Stimulated activated CD8-positive, alpha-beta memory T cell treated with anti-CD3 and anti-CD28 coated beads, Interleukin-7, amount 100 ng/mL, for 48 hours (primary cell): ENCODE results near the gene MZB1.

ENCODE experiments used
- DNase-seq, 2 donors: peaks; one replicate each; pipeline ENCODE4 v3.0.0-alpha.2; 2020; ENCODE audit warnings: low read depth in 1 of 2; ENCODE audit errors: extremely low read depth in 1 of 2

MZB1 gene, protein sequence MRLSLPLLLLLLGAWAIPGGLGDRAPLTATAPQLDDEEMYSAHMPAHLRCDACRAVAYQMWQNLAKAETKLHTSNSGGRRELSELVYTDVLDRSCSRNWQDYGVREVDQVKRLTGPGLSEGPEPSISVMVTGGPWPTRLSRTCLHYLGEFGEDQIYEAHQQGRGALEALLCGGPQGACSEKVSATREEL

DNA sequence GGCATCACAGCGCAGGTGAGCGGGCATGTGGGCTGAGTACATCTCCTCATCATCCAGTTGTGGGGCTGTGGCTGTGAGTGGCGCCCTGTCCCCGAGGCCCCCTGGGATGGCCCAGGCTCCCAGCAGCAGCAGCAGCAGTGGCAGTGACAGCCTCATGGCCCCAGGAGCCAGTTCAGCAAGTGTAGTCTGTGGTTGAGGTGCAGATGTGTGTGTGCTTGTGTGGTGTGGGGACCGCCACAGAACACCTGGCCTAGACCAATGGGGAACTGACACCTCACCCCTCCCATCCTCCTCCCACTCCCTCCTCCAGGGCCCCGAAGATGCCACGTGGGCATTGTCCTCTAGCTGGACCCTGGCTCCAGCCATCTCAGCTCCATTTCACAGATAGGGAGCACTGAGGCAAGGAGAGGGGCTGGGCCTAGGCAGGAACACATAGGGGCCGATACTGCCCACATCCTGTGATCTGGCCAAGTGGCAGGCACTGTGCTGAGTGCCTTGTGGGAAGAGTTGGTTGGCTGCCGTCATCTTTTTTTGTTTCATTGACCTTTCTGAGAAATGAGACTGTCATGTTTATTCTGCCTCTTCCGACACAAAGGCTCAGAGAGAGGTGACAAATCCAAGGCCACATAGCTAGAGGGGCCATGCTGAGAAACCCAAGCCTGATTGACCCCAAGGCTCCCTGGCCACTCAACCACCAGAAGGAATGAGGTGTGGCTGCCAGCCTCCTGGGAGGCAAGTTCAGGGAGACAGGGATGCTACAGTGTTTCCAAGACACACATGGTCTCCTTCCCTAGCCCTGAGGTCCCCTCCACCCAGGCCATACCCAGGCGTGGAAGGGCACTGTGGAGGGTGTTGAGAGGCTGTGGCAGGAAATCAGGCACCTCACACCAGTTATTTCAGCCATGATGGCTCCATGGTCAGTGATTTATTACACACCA is at the start of gene MZB1:
Gene MZB1, minus strand, starts transcription at position 213 of the 938 bp plus-strand sequence. Its CDS starts 57 bp downstream, at position 156.
- peak; percentile 63 to 81 for DNase-seq

DNA sequence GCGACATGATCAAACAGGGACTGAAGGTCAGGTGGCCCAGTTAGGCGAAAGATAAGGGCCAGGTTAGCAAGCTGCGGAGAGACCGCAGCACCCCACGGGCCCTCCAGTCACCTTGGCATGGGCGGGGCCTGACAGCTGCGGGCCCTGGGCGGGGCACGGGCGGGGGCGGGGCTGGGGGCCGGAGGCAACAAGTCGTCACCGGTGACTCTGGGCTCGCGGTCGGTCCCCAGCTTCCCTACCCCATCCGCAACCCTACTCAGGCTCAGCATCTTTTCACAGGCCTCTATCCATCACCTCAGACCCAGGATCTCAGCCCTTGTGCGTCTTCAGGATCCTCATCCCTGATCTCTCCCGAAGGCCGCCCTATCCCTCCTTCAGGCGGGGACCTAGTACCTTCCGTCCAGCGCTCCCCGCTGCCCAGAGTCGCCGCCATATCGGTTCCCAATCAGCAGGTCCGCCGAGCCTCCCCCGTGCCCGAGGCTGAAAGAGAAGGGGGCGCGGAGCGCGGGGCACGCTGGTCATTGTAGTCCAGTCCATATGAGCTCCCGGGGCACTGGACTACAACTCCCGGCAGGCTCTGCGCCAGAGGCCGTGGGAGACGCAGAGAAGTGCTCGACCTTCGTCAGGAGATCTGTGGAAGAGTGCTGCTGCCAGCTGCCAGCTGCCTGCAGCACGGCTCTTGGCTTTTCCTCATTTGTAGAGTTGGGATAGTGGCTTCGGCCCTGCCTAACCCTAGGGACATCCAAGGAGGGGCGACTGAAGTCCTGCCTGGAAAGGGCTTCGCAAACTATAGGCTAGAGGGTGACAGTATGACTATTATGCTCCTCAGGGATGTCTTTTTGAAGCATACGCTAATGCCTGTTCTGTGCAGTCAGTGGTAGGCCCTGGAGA is 49.5 kb upstream of the MZB1 start, which contains the start of gene DNAJC18:
Gene DNAJC18, minus strand, starts transcription at position 513 of the 891 bp plus-strand sequence. Its CDS starts 80 bp downstream, at position 433.
- DNase-seq, result peak; percentile 74 to 94

DNA sequence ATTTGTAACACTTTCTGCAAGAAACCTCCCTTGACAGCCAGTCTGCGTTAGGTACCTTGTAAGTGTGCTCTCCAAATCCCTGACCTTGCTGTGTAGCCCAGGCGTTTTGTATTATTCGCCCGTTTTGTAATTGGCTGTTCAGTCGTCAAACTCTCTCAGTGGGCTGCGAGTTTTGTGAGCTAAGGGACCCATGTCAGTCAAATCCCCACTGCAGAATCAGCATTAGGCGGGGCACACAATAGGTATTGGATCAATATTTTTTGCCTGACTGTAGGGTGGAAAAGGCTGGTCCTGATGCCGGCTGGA is 48.9 kb upstream of the MZB1 start:
- DNase-seq, result no peak

DNA sequence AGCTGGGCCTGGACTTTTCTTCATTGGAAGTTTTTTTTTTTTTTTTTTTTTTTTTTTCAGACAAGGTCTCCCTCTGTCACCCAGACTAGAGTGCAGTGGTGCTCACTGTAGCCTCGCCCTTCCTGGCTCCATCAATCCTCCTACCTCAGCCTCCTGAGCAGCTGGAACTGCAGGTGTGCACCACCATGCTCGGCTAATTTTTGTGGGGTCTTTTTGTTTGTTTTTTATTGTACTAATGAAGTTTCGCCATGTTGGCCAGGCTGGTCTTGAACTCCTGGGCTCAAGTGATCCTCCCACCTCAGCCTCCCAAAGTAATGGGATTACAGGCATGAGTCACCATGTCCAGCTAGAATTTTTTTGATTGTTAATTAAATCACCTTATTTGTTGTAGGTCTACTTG is 46.0 kb upstream of the MZB1 start:
- no peak for DNase-seq

DNA sequence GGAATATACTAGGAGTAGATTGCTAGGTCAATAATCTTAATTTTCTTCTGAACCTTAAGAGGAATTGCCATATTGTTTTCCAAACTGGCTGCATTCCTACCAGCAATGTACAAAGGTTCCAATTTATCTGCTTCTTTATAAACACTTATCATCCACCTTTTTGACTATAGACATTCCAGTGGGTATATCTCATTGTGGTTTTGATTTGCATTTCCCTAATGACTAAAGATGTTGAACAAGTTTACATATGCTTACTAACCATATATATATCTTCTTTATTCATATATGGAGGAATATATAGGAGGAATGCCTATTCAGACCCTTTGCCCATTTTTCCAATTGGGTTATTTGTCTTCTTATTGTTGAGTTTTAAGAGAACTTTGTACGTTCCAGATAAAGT is 42.0 kb upstream of the MZB1 start:
- no peak for DNase-seq

DNA sequence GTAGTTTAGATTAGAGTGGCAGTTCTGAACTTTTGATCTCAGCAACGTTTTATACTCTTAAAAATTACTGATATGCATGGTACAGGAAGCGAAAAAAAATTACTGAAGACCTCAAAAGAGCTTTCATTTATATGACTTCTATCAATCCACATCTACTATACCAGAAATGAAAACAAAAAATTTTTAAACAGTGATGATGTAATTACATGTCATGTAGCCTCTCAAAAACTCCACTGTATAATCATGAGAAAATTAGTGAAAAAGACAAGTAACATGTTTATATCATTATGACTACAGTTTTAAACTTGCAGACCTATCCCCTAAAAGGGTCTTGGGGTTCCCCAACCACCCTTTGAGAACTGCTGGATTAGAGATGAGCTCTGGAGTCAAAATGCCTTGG is 40.3 kb upstream of the MZB1 start:
- no peak for DNase-seq

DNA sequence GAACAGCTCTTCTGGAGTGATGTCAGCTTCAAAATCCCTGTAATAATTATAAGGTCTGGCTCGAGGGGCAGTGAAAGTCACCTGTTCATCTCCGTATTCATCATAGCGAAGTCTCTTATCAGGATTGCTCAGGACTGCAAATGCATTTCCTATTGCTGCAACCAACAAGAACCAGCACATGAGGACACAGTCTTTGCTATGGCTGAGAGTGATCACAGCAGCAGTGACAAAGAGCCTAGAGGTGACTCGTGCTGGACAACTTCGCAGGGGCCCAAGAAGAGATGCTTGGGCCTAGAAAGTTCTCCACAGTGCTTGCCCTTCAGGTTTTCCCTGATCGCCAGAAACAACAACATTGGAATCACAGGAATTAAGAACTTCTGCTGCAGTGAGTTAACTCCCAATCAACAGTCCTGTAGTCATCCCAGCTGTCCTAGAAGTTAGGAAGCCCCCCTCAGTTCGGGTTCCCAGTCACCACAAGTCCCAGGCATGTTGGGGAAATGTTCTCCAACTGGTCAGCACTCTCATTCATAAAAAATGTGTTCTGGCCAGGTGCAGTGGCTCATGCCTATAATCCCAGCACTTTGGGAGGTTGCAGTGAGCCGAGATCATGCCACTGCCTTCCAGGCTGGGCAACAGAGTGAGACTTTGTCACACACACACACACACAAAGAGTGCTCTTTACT is 36.6 kb upstream of the MZB1 start:
- no peak for DNase-seq

DNA sequence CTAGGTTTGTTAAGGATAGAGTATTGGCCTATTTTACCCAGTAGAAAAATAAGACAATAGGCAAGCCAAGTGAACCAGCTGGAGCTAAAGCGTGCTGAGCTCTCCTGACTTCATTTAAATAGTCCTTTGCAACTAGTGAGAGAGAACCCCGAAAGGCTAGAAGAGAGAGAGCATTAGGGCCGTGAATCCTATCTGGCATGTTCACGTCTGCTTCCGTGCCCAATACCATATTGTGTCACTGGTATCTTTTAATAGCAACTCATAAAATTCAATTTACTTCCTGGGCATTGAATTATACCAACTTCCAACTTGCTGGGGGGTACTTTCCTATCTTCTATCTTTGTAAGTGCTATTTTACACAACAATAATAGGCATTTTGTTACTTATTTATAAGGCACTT is 35.8 kb upstream of the MZB1 start:
- DNase-seq, result no peak

DNA sequence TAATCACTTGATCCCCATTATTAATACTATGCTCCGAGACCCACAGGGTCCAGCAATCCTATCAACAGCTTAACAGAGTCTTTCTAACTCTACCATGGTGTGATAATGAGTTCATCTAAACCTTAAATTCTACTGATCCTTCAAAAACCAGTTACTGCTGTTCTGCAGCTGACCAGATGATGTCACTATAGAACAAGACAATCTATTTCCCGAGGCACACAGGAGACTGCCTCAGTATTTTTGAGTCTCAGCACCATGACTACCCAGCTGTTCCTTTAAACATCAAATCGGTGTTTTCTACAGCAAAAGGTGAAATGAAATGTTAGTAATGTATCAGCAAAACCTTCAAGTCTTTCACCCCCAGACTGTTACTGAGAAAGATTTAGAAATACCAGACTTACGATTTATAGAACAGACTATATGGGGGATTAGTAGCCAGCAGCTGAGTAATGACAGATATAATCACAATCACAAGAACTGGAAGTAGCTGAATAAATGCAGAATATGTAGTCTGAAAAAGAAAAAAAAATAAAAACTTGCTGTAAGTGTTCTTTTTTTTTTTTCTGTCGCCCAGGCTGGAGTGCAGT is 32.7 kb upstream of the MZB1 start:
- no peak for DNase-seq

DNA sequence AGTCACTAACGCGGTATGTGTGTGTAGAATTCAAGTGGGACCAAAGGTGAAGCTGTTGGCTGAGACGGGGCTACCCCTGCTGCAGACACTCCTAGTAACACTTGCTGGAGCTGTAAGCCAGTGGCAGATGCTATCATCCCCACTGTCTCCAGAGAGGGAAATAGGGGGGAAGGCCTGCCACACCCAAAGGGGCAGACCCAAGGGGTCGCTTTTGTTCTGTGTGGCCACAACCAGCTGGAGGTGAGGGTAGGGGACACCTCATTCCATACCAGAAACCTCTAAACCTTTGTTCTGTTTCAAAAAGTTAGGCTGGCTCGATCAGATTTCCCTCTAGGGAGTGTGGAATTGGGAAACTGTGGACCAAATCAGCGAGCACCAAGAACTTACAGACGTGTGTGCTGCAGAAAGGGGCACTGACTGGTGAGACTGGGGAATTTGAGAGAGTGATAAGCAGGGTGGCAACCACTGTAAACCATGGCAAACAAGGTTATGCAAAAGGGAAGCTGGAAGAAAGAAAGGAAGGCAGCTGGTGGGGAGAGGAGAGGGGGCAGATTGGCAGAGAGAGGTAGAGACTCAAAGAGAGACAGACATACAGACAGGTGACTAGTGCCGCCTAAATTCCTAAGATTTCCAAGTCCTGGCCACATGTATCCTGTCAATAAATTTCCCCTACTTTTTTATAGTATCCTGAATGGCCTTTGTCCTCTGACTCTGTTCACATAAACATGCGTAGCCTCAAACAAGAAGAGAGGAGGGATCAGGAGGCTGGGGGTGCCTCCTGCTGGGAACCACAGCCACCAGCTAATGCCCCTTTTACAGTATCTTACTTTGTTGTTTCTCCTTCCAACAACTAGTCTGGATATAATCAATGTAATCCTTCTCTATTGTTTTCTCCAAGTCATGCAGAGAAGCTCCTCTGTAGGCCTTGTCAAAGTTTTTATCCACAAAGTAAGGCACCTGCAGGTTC is 29.8 kb upstream of the MZB1 start:
- DNase-seq, result no peak

DNA sequence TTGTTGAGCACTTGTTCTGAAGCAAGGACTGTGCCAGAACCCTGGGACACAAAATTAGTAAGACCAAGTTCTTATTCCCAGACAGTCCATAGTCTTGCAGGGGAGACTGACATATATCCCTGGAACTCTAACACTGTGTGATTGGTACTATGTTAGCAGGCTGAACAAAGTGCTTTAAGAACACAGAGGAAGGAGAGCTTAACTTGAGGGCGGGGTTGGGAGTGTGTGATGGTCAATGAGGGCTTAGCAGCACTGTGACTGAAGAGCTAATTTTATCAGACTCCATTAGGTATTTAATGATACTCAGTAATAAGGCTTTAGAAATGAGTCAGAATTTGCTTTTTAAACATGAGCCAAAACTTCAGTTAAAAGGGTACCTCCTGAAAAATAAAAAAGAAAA is 29.1 kb upstream of the MZB1 start:
- no peak for DNase-seq

DNA sequence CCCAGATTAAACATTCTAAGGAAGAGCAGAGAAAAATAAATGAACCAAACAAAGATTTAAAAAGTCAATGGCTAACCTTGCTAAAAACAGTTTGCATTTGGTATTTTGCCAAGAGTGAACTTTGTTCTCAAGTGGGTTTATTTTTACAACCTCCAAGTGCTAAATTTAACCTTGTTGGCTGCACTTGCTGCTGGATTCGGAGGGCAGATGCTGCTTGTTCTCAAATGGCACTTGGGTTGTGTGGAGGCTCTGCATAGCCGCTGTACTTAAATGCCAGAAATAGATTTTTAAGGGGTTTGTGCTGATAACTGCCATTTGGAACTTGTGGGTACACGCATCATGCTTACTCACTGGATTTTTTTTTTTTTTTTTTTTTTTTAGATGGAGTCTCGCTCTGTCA is 27.5 kb upstream of the MZB1 start:
- DNase-seq, result no peak

DNA sequence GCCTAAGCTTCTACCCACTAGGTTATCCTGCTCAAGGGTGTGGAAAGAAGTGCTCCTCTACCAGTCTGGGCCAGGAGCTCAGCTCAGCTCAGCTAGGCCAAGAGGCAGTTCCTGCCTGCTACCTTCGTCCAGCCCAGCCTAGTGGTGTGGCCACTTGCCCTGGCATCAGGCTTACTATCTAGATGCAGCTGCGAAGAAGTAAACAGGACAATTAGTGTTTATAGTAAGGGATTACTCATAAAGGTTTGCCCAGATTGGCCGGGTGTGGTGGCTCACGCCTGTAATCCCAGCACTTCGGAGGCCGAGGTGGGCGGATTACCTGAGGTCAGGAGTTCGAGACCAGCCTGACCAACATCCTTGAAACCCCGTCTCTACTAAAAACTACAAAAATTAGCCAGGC is 26.9 kb upstream of the MZB1 start:
- DNase-seq, result no peak

DNA sequence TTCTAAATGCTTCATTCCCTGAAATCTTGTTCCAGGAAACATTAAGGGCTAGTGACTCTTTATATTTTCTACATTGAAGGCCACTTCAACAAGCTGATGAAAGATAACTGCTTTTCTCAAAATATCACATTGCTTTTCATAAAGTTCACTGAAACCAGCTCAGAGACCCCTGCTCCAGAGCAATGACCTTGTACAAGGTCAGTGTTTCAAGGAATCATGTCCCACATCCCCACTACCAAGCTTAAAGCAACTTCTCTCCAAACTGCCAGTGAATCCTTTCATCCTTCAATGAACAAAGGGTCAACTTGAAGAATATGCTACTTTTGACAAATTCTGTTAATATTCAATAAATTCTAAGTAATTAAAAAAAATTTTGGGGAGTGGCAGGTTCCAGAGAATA is 26.2 kb upstream of the MZB1 start:
- no peak for DNase-seq

DNA sequence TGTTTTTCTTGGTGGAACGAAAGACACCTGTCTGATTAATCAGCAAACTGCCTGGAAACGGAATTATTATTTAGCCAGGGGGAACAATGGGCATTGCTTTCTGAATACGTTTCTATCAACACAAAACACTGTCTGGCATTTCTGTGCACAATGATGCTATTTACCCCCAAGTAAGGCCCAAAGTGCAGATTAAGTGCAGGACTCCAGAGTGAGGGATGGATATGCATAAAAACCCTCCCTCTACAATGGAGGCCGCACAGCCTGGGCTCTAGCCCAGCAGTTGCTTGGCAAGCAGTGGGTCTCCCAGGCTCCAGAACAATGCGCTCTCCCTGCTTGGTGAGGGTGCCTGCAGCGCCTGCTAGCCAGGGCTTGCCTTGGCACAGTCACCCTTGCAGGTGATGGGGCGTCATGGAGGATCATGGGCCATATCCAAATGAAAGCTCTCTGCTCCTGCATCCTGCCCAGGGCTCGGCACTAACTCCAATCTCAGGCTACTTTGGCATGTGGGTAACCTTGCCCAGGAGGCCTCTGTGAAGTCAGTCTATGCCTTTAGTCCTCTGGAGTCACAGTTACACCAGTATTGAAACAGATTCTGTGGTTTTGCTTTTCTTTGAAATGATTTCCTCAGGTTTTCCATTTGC is 25.6 kb upstream of the MZB1 start:
- DNase-seq, result no peak

DNA sequence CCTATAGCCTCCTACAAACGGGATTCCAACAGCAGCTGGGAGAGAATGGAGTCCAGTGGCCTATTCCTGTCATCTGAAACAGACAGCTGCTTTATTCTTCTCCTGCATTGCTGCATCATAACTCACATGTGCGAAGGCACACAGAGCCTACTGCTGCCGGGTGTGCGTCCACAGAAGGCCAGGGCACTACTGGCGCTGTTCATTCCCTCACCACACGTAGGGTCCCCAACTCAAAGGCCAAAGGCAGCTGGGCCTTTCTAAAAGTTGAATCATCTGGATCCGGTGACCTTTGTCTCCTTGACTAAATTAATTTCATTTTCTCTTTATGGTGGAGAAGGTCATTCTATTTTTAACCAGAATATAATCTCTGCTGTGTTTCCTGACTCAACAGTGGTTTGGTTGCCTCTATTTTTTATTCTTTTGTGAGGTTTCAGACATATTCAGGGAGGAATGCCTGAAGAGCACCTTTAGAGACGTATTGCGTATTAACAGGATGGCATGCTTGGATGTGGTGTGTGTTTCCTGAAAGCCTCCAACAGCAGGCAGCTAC is 24.9 kb upstream of the MZB1 start:
- no peak for DNase-seq

DNA sequence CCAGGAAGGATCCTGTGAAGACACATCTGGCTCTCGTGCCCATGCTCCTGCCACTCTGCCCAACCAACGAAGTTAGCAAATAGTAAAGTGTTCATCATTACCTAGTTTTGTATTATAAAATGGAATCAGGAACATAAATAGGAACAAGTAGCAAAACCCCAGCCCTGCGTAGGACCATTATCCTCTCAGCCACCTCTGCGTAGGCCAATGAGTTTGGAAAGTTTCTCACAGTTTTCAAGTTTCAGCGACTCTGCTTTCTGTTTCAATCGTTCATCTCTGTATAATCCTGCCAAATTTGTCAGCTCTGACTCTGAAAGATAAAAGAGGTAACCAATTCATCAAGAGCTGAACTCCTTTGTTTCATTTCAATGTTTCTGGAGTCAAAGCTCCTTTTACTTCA is 24.2 kb upstream of the MZB1 start:
- DNase-seq, result no peak

DNA sequence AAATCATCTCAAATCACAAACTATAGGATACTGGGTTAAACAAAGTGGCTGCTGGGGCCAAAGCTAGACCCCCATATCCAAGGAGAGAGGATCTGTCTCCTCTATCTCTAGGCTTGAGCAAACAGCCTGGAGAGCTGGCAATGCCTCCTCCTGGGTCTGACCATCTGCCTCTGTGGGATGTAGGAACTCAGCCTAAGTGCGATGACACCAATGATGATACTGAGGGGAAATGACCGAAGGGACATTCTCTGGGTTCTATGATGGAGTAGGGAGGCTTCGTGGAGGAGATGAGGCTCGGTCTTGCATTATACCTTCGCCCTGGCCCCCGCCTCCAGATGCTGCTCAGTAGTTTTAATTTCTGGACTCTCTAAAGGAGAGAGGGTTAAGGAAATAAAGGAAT is 23.4 kb upstream of the MZB1 start:
- no peak for DNase-seq
